Measurements from ENCODE around the gene AGAP1. TPM values are rescaled to one million over a fixed set of nuclear protein-coding genes. Genes with fewer than 3 reads are reported as not detected.

Gene AGAP1
- total and polyA plus RNA-seq, 4 donors, result 2.0 to 8.5 (median 5.4) TPM

- Histone ChIP-seq H3K27ac (ENCODE audit: low read depth in 1 of 2, low read length in 2 of 2) (no peak overlapping the region), H3K9ac (ENCODE audit: low read depth in 1 of 2, low read length in 2 of 2) (no peak overlapping the region), H3K27me3 (ENCODE audit: control insufficient read depth in 4 of 4, insufficient read depth in 4 of 4, low read length in 3 of 4) (no peaks in the 10 kb centered on the region), H3K36me3 (ENCODE audit: control insufficient read depth in 4 of 4, insufficient read depth in 3 of 4, low read depth in 1 of 4, low read length in 3 of 4) (no peaks in the 10 kb centered on the region), H3K4me3 (ENCODE audit: low read depth in 1 of 3, low read length in 3 of 3) (no peak overlapping the region), H3K9me3 (ENCODE audit: control insufficient read depth in 4 of 4, low read length in 3 of 4) (no peaks in the 10 kb centered on the region), H3K4me1 (ENCODE audit: control insufficient read depth in 4 of 4, insufficient read depth in 4 of 4, low read length in 3 of 4) (no peaks in the 10 kb centered on the region)
- WGBS, result 91% methylated on average over 5 of the region's 5 CpGs
- no peak for DNase-seq (ENCODE audit: low spot score)
- TF ChIP-seq, protein P1, sequence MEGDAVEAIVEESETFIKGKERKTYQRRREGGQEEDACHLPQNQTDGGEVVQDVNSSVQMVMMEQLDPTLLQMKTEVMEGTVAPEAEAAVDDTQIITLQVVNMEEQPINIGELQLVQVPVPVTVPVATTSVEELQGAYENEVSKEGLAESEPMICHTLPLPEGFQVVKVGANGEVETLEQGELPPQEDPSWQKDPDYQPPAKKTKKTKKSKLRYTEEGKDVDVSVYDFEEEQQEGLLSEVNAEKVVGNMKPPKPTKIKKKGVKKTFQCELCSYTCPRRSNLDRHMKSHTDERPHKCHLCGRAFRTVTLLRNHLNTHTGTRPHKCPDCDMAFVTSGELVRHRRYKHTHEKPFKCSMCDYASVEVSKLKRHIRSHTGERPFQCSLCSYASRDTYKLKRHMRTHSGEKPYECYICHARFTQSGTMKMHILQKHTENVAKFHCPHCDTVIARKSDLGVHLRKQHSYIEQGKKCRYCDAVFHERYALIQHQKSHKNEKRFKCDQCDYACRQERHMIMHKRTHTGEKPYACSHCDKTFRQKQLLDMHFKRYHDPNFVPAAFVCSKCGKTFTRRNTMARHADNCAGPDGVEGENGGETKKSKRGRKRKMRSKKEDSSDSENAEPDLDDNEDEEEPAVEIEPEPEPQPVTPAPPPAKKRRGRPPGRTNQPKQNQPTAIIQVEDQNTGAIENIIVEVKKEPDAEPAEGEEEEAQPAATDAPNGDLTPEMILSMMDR (IDR thresholded peaks at IDR 0.05; ENCODE audit: low read depth, low read length, missing input control), result no peak
- TF ChIP-seq RAD21 (IDR thresholded peaks at IDR 0.05), result no peak
- TF ChIP-seq, protein P2, sequence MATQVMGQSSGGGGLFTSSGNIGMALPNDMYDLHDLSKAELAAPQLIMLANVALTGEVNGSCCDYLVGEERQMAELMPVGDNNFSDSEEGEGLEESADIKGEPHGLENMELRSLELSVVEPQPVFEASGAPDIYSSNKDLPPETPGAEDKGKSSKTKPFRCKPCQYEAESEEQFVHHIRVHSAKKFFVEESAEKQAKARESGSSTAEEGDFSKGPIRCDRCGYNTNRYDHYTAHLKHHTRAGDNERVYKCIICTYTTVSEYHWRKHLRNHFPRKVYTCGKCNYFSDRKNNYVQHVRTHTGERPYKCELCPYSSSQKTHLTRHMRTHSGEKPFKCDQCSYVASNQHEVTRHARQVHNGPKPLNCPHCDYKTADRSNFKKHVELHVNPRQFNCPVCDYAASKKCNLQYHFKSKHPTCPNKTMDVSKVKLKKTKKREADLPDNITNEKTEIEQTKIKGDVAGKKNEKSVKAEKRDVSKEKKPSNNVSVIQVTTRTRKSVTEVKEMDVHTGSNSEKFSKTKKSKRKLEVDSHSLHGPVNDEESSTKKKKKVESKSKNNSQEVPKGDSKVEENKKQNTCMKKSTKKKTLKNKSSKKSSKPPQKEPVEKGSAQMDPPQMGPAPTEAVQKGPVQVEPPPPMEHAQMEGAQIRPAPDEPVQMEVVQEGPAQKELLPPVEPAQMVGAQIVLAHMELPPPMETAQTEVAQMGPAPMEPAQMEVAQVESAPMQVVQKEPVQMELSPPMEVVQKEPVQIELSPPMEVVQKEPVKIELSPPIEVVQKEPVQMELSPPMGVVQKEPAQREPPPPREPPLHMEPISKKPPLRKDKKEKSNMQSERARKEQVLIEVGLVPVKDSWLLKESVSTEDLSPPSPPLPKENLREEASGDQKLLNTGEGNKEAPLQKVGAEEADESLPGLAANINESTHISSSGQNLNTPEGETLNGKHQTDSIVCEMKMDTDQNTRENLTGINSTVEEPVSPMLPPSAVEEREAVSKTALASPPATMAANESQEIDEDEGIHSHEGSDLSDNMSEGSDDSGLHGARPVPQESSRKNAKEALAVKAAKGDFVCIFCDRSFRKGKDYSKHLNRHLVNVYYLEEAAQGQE (IDR thresholded peaks at IDR 0.05), result no peak
- no peak for TF ChIP-seq NR2F2 (IDR thresholded peaks at IDR 0.05)
- TF ChIP-seq FOXA2 (IDR thresholded peaks at IDR 0.05), result no peak
- TF ChIP-seq RXRA (IDR thresholded peaks at IDR 0.05), result no peak
- TF ChIP-seq EGR1 (IDR thresholded peaks at IDR 0.05; ENCODE audit: low read depth in 2 of 2), result no peak
- TF ChIP-seq TAF1 (conservative IDR thresholded peaks at IDR 0.05), result no peak
- no peak for TF ChIP-seq JUND (IDR thresholded peaks at IDR 0.05)
- no peak for TF ChIP-seq YY1 (IDR thresholded peaks at IDR 0.05)
- no peak for TF ChIP-seq GABPA (IDR thresholded peaks at IDR 0.05 in 1 of 2, conservative IDR thresholded peaks at IDR 0.05 in 1 of 2)
- no peak for TF ChIP-seq FOXA1 (IDR thresholded peaks at IDR 0.05)
- TF ChIP-seq SP1 (IDR thresholded peaks at IDR 0.05), result no peak
Observed at GRCh38 chr2:235858881-235859280, 365.0 kb downstream of the AGAP1 start.

DNA sequence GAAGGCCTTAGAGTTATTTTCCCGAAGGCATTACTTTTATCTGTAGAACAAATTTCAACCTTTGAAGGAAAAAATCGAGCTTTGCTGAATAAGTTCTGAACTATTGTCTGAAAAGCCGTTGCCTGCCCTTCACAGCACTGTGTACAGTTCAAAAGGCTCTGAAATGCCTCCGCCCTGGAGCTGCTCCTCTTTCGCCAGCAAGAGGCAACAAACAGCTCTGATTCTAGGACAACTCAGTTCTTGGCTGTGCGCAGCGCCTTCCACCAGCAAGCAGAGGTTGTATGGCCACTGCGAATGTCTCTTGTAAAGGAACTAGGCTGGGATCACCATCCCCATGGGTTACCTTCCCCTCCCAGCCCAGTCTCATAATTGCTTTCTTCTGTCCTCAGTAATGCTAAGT is 365.8 kb downstream of the AGAP1 start:
- H3K27me3 ChIP-seq (ENCODE audit: control insufficient read depth in 4 of 4, insufficient read depth in 4 of 4, low read length in 3 of 4), result no peaks in the 10 kb centered on the region
- 80% methylated on average over 8 of the region's 8 CpGs for WGBS
- no peaks in the 10 kb centered on the region for H3K36me3 ChIP-seq (ENCODE audit: control insufficient read depth in 4 of 4, insufficient read depth in 3 of 4, low read depth in 1 of 4, low read length in 3 of 4)
- no peak for DNase-seq (ENCODE audit: low spot score)
- no peak overlapping the region for H3K4me3 ChIP-seq (ENCODE audit: low read depth in 1 of 3, low read length in 3 of 3)
- H3K27ac ChIP-seq (ENCODE audit: low read depth in 1 of 2, low read length in 2 of 2), result no peak overlapping the region
- no peak overlapping the region for H3K9ac ChIP-seq (ENCODE audit: low read depth in 1 of 2, low read length in 2 of 2)
- TF ChIP-seq, protein P3, sequence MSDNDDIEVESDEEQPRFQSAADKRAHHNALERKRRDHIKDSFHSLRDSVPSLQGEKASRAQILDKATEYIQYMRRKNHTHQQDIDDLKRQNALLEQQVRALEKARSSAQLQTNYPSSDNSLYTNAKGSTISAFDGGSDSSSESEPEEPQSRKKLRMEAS (IDR thresholded peaks at IDR 0.05), result no peak
- no peaks in the 10 kb centered on the region for H3K9me3 ChIP-seq (ENCODE audit: control insufficient read depth in 4 of 4, low read length in 3 of 4)
- H3K4me1 ChIP-seq (ENCODE audit: control insufficient read depth in 4 of 4, insufficient read depth in 4 of 4, low read length in 3 of 4), result no peaks in the 10 kb centered on the region

- Histone ChIP-seq H3K36me3 (ENCODE audit: control insufficient read depth in 4 of 4, insufficient read depth in 3 of 4, low read depth in 1 of 4, low read length in 3 of 4) (no peaks in the 10 kb centered on the region), H3K9me3 (ENCODE audit: control insufficient read depth in 4 of 4, low read length in 3 of 4) (no peaks in the 10 kb centered on the region), H3K4me3 (ENCODE audit: low read depth in 1 of 3, low read length in 3 of 3) (no peak overlapping the region), H3K27me3 (ENCODE audit: control insufficient read depth in 4 of 4, insufficient read depth in 4 of 4, low read length in 3 of 4) (no peaks in the 10 kb centered on the region), H3K4me1 (ENCODE audit: control insufficient read depth in 4 of 4, insufficient read depth in 4 of 4, low read length in 3 of 4) (no peaks in the 10 kb centered on the region), H3K27ac (ENCODE audit: low read depth in 1 of 2, low read length in 2 of 2) (no peak overlapping the region), H3K9ac (ENCODE audit: low read depth in 1 of 2, low read length in 2 of 2) (no peak overlapping the region)
- WGBS, result 85% methylated on average over 5 of the region's 5 CpGs
- no peak for DNase-seq (ENCODE audit: low spot score)
- TF ChIP-seq RXRA (IDR thresholded peaks at IDR 0.05), result no peak
- TF ChIP-seq YY1 (IDR thresholded peaks at IDR 0.05), result no peak
- TF ChIP-seq HNF4A (conservative IDR thresholded peaks at IDR 0.05), result no peak
- TF ChIP-seq, protein P2 (IDR thresholded peaks at IDR 0.05), result no peak
- no peak for TF ChIP-seq TAF1 (conservative IDR thresholded peaks at IDR 0.05)
- TF ChIP-seq RAD21 (IDR thresholded peaks at IDR 0.05), result no peak
- TF ChIP-seq ATF3 (IDR thresholded peaks at IDR 0.05), result no peak
- no peak for TF ChIP-seq NR2F2 (IDR thresholded peaks at IDR 0.05)
- TF ChIP-seq, protein P3 (IDR thresholded peaks at IDR 0.05), result no peak
- TF ChIP-seq EGR1 (IDR thresholded peaks at IDR 0.05; ENCODE audit: low read depth in 2 of 2), result no peak
Observed at GRCh38 chr2:235860111-235860510, 366.3 kb downstream of the AGAP1 start.

All from liver (tissue), 9 donors.